GM19238 (cell line): ENCODE measurements around the gene ST3GAL5.

Source experiments
- DNase-seq: peaks from one replicate; pipeline ENCODE4 v3.0.0; 2011; ENCODE audit warnings: low spot score; ENCODE audit not compliant: insufficient read length

ST3GAL5 gene

DNA sequence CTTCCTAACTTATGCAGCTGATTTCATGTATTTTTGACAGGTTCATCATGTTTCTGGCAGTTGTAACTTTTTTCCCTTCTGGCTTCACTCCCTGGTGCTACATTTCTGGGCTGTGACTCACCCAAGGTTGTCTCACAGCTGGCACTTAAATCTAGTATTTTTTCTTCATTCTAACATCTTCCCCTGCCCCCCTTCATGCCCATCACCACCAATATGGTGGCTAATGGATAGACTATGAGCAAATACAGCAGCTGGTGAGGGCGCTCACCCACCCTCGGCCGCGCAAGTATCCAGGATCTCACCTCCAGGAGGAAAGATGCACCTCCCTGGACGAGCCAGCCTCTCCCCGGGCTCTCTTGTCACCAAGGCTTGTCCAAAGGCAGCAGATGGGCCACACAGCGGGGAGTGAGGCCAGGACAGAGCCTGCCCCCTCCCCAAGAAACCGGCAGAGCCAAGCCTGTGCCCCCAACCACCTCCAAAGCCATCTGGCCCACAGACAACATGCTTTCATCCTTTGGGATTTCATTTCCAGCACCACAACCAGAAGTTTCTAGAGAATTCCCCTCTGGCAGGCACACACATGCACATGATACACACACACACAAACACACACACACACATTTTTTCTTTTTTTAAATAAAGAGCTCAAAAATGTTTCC is 95.9 kb downstream of the ST3GAL5 start:
- no peak for DNase-seq

GRCh38 chr2:85791704-85792565 is 96.9 kb downstream of the ST3GAL5 start:
- DNase-seq, result no peak

- DNase-seq, result no peak
These were observed 98.1 kb downstream of the ST3GAL5 start for GRCh38 chr2:85790499-85791188.

DNA sequence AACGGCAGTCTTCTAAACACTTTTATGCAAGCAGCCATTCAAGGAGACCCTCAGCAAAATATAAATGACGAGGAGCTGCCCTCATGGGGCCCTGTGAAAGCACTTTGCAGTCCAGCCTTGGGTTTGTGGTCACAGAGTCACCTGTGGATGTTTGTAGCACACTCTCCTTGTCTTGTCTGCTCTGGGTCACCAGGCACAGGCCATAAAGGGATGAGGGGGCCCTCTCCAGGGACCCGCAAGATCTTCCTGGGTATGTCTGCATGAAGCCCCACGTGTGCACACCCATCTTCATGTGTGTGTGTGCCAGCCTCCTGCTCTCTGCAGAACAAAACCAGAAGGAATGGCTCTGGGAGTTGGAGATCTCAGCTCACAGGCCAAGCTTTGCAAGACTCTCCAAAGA is 98.8 kb downstream of the ST3GAL5 start:
- no peak for DNase-seq

- DNase-seq, result no peak
These were observed 99.5 kb downstream of the ST3GAL5 start for GRCh38 chr2:85789271-85789670.

GRCh38 chr2:85788603-85789002 is 100.2 kb downstream of the ST3GAL5 start:
- DNase-seq, result no peak

DNA sequence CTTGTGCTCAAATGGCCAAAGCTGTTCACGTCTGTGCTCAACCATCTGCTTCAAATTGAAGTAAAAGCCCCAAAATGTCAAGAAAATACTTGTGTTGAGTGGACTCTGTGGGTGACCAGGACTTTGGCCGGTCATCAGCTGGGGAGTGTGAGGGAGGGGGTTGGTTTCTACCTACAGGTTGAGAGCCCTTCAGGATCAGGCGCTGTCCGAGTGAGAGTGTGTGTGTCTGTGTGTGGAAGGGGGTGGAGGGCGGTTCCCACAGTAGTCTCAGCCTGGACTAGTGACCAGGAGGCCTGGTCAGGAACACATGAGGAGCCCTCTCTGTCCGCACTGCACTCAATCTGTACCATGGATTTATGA is 100.8 kb downstream of the ST3GAL5 start:
- DNase-seq, result no peak

DNA sequence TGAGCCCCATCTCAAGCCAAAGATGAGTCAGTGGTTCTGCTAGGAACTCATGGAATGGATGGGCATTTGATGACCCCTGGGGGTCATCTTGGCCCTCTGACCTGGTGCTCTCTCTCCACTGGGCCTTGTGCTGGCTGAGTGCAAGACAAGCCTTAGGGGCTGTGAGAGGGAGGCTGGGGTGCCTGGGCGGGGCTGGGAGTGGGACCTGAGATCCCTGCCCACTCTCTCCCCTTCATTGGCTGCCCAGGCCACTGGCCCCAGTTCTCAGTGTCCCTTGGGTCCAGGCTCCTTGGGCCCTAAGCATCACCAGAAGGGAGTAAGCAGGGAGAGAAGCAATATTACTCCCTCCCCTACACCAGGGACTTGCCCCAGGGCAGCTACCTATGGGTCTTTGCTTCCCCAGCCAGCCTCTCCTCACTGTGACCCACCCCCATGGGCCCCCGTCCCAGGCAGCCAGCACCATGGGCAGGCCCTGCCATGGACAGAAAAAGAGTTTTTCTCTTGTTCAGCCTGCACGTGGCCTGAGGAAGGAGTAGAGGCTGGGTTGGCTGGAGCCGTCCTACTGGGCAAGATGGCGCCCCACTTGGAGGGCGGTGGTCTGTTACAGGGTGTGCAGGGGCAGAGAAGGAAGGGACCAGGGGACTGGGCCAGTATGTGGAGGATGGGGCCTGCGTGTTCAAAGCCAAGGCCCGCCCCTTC is 101.4 kb downstream of the ST3GAL5 start:
- DNase-seq, result no peak
